ENCODE measurements around the gene RTN4R. TPM values are rescaled to one million over a fixed set of nuclear protein-coding genes. Genes with fewer than 3 reads are reported as not detected.
A peak's percentile ranks its signal among the peaks of the same experiment; 100 is the strongest.
"Not testable (repeated sequence)": the region's sequence is repeated elsewhere in the genome, so short reads cannot be mapped to it uniquely, and the experiment has no call there.

Gene RTN4R
- total RNA-seq, 1 experiment from 2014 or later: 9.6 TPM

- H3K4me3 ChIP-seq (ENCODE audit: low read depth, low read length, poor library complexity, severe bottlenecking); H3K27me3 ChIP-seq (replicated peaks; ENCODE audit: insufficient read depth, low read depth, low read length, poor library complexity); H3K27ac ChIP-seq (ENCODE audit: low read depth, low read length, poor library complexity, severe bottlenecking); H3K4me1 ChIP-seq (ENCODE audit: insufficient read depth, low read length, poor library complexity, severe bottlenecking); H3K9me3 ChIP-seq (ENCODE audit: low read depth, low read length, poor library complexity, severe bottlenecking); POLR2A ChIA-PET (ENCODE audit: low non-redundant PET); BruUV-seq (replicated peaks); H3K36me3 ChIP-seq (ENCODE audit: insufficient read depth, low read length, poor library complexity, severe bottlenecking): not testable (repeated sequence)
- intact Hi-C loops (cut with micrococcal nuclease; ENCODE audit: unreplicated experiment): loop anchor here (1.0 kb wide), 1 partner anchor 128 kb away; no protein-coding TSS in a partner anchor
- TF ChIP-seq CTCF (conservative IDR thresholded peaks at IDR 0.05; ENCODE audit: low read depth, low read length): peak; percentile 79
- CTCF ChIA-PET: interaction anchor here (0.8 kb wide), 1 partner anchor 129 kb away, joined by 6 read pairs; no protein-coding TSS in a partner anchor
- DNase-seq (ENCODE audit: low spot score): peak; percentile 59
Measured at GRCh38 chr22:20285473-20286311, 17.6 kb upstream of the RTN4R start.

- no TSS peak for BruUV-seq (replicated peaks)
- intact Hi-C loops (cut with micrococcal nuclease; ENCODE audit: unreplicated experiment): loop anchor here (1.0 kb wide), 1 partner anchor 127 kb away; no protein-coding TSS in a partner anchor
- Histone ChIP-seq H3K4me1 (ENCODE audit: insufficient read depth, low read length, poor library complexity, severe bottlenecking) (no peaks in the 10 kb centered on the region), H3K4me3 (ENCODE audit: low read depth, low read length, poor library complexity, severe bottlenecking) (no peak overlapping the region), H3K27ac (ENCODE audit: low read depth, low read length, poor library complexity, severe bottlenecking) (no peak overlapping the region), H3K36me3 (ENCODE audit: insufficient read depth, low read length, poor library complexity, severe bottlenecking) (no peaks in the 10 kb centered on the region), H3K27me3 (replicated peaks; ENCODE audit: insufficient read depth, low read depth, low read length, poor library complexity) (no peaks in the 10 kb centered on the region), H3K9me3 (ENCODE audit: low read depth, low read length, poor library complexity, severe bottlenecking) (no peaks in the 10 kb centered on the region)
- ChIA-PET CTCF (interaction anchor here (0.6 to 2.0 kb wide), 2 partner anchors 128 to 237 kb away, joined by 3 to 7 read pairs; no protein-coding TSS in a partner anchor), POLR2A (ENCODE audit: low non-redundant PET) (no interaction called here)
- TF ChIP-seq CTCF (conservative IDR thresholded peaks at IDR 0.05; ENCODE audit: low read depth, low read length) (no peak), EZH2 (IDR thresholded peaks at IDR 0.05; ENCODE audit: borderline replicate concordance, low read depth, low read length, poor library complexity, severe bottlenecking) (no peak)
- DNase-seq (ENCODE audit: low spot score): no peak
Measured at GRCh38 chr22:20284471-20285086, 16.5 kb upstream of the RTN4R start.

- intact Hi-C loops (cut with micrococcal nuclease; ENCODE audit: unreplicated experiment): no loop called here
- no peaks in the 10 kb centered on the region for H3K4me1 ChIP-seq (ENCODE audit: insufficient read depth, low read length, poor library complexity, severe bottlenecking)
- no TSS peak for BruUV-seq (replicated peaks)
- no peak overlapping the region for H3K4me3 ChIP-seq (ENCODE audit: low read depth, low read length, poor library complexity, severe bottlenecking)
- peak; percentile 60 for DNase-seq (ENCODE audit: low spot score)
- ChIA-PET CTCF (interaction anchor here (0.6 to 2.0 kb wide), 2 partner anchors 127 to 236 kb away, joined by 3 to 7 read pairs; no protein-coding TSS in a partner anchor), POLR2A (ENCODE audit: low non-redundant PET) (no interaction called here)
- TF ChIP-seq EZH2 (IDR thresholded peaks at IDR 0.05; ENCODE audit: borderline replicate concordance, low read depth, low read length, poor library complexity, severe bottlenecking) (no peak), CTCF (conservative IDR thresholded peaks at IDR 0.05; ENCODE audit: low read depth, low read length) (no peak)
- H3K9me3 ChIP-seq (ENCODE audit: low read depth, low read length, poor library complexity, severe bottlenecking): no peaks in the 10 kb centered on the region
- no peaks in the 10 kb centered on the region for H3K27me3 ChIP-seq (replicated peaks; ENCODE audit: insufficient read depth, low read depth, low read length, poor library complexity)
- no peaks in the 10 kb centered on the region for H3K36me3 ChIP-seq (ENCODE audit: insufficient read depth, low read length, poor library complexity, severe bottlenecking)
- no peak overlapping the region for H3K27ac ChIP-seq (ENCODE audit: low read depth, low read length, poor library complexity, severe bottlenecking)
Measured at GRCh38 chr22:20283674-20284066, 15.6 kb upstream of the RTN4R start.

Data from A673 (cell line).